LHCN-M2 (cell line): ENCODE results near the gene PSKH1. TPM values are rescaled to one million over a fixed set of nuclear protein-coding genes. Genes with fewer than 3 reads are reported as not detected.

Experiments used
- DNase-seq: peaks from one replicate; pipeline ENCODE4 v3.0.0-alpha.2; 2012; ENCODE audit warnings: low read depth
- total RNA-seq: library from RNA; depleted of rRNA; stranded (reverse); fragments of >200 nt; gene quantifications from 2 replicates; pipeline ENCODE4 v1.2.3, GENCODE V29; 2014

The PSKH1 gene
- total RNA-seq, 1 experiment from 2014 or later = 10.3 TPM

DNA sequence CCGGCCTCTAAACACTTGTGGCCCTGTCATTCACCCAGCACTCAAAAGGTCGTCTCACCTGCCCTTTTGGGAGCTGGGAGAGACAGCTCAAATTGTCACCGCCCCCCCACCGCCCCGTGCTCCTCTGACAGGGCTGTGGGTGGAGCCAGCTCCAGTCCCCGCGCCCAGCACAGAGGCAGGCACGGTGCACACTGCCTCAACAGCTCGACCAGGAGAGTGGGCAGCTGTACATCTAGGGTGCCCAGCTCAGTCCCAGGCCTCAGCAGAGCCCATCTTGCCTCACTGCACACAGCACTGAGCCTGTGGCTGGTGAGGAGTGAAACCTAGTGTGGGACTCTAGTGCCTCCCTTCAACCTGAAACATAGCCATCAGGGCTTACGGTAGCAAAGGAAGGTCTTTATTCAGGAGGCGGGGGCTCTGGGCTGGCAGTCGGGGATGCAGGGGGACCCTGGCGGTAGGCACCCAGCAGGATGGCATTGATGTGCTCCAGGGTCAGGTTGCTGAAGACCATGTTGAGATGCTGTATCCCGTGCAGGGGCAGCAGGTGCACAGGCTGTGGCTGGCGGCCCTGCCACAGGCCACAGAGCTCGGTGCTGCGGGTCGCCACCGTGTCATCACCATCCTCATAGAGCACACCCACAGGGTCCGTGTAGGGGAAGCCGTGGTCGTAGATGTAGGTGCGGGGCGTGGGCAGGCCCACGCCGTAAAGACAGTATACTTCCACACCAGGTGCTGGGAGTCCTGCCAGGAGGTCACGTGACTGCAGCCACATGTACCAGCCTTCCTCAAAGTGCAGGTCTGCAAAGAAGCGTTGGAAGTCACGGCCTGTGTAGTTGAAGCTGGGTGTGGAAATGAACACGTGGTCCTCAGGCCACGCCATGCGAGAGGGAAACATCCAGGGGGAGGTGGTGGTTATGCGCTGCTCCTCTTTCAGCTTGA is 46.7 kb downstream of the PSKH1 start:
- no peak for DNase-seq

- DNase-seq = no peak
These were observed 47.5 kb downstream of the PSKH1 start for GRCh38 chr16:67940446-67941089.

DNA sequence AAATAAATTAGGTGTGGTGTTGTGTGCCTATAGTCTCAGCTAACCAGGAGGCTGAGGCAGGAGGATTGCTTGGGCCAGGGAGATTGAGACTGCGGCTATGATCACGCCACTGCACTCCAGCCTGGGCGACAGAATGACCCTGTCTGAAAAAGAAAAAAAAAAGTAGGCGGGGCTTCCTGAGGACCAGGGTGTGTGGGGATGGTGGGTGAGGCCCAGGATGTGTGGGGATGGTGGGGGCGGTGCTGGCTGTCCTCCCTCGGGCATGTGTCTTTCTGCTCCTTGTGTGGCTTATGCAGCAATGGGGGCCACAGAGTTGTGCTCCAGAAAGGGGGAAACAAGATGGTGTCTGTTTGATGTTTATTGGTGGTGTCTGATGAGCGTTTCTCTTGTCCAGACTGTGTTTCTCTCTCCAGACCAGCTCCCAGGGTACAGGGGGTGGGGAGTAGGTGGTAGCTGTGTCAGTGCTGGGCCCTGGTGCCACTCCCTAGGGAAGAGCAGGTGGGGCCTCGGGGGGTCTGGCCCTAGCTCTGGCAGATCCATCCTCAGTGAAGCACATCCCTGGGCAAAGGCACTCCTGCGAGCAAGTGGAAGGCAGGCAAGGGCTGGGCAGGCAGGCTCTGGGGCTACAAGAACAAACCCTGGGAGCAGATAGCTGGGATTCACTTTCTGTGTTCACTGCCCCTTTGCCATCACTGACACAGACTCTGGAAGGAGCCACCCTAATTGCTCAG is 48.6 kb downstream of the PSKH1 start:
- DNase-seq = no peak

DNA sequence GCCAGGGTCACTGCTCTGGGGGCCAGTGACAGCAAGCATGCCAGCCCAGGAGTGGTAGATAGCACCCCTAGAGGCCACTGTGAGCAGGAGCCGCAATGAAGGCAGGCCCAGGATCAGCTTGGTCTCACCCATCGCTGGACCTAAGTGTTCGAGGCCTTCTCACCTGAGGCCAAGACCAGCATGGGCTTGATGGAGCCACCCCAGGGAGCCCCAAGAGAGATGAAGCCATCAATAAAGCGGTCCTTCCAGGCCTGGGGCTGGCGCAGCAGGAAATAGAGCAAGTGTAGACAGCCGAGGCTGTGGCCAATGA is 49.1 kb downstream of the PSKH1 start:
- peak; percentile 37 for DNase-seq

DNA sequence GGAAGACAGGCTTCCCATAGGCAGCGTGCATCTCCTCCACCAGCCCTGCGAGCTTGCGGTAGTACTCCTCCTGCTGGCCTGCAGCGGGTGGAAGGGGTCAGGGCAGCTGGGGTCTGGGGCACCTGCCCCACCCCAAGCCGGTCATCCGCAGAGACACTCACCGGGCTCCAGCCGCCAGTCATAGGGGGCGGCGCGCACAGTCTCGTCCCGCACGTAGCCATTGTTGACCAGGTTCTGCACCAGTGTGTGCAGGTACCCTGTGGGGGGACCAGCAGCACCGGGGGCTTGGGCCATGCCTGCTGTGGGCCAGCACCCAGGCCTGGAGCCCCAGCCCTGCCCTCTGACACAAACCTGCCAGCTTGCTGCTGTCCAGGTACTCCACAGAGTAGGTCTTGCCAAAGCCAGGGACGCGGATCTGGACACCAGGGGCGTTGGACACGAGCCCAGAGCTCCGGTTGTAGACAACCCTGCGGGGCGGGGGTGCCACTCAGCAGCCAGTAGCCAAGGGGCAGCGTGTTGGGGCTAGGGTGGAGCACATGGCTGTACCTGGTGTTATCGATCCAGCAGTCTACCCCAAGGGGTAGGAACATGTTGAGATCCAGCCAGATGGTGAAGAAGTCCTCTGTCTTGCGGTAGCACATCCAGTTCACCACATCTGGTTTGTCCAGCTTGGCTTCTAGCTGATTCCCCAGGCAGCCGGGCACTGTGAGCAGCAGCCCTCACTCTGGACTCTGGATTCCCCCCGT is 49.6 kb downstream of the PSKH1 start:
- no peak for DNase-seq

DNA sequence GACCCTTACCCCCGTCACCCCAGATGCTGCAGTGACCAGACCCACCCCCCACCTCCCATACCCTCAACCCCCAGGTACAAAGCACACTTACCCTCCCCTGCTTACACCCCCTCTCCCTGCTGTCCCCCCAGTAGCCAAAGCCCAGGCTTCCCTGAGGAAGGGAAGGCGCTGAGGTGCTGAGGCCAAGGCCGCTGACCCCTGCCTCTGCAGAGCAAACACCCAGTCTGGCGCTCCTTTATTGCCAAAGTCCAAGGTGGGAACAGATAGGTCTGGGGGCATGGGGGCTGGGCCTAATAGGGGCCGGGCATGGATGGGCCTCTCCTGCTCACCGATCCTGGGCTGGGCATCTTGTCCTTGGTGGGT is 50.2 kb downstream of the PSKH1 start:
- DNase-seq = no peak

- DNase-seq = no peak
These were observed 50.8 kb downstream of the PSKH1 start, which contains the start of gene LCAT for GRCh38 chr16:67943619-67944504. TSS of gene LCAT (minus strand) at chr16:67944120. CDS start at chr16:67944101, 19 bp downstream.

DNA sequence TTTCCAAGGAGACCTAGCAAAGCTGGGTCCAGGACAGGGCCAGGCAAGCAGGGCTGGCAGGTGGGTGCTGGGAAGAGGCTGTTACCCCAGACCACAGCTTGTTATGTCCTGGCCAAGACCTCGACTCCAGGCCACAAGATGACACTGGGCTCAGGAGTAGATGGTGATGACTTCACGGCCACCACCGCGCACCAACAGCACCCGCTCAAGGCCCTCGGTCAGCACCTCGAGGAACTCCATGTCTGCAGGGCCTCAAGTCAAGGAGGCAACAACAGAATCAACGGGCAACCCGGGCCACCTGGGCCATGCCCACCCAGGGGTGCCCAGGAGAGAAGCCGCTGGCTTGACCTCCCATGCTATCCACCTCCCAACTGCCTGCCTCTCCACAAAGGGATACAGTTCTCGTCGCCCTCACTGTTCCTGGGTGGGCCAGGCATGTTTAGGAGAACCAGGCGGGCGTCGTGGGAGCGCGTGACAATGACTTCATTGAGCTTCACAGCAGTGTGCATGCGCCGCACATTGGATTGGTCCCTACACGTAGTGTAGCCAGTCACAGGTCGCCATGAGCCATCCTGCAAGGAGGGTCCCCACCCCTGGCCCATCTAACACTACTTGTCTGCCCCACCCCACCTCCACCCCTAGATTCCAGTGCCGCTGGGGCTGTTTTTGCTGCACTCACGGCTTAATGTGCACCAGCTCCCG is 51.8 kb downstream of the PSKH1 start:
- no peak for DNase-seq

GRCh38 chr16:67945392-67945933 is 52.4 kb downstream of the PSKH1 start:
- DNase-seq = no peak

- no peak for DNase-seq
These were observed 53.1 kb downstream of the PSKH1 start for GRCh38 chr16:67946128-67946569.

- DNase-seq = no peak
These were observed 54.0 kb downstream of the PSKH1 start for GRCh38 chr16:67946966-67947558.

- no peak for DNase-seq
These were observed 55.0 kb downstream of the PSKH1 start for GRCh38 chr16:67948015-67948414.

- DNase-seq = no peak
These were observed 56.6 kb downstream of the PSKH1 start for GRCh38 chr16:67949645-67950044.

DNA sequence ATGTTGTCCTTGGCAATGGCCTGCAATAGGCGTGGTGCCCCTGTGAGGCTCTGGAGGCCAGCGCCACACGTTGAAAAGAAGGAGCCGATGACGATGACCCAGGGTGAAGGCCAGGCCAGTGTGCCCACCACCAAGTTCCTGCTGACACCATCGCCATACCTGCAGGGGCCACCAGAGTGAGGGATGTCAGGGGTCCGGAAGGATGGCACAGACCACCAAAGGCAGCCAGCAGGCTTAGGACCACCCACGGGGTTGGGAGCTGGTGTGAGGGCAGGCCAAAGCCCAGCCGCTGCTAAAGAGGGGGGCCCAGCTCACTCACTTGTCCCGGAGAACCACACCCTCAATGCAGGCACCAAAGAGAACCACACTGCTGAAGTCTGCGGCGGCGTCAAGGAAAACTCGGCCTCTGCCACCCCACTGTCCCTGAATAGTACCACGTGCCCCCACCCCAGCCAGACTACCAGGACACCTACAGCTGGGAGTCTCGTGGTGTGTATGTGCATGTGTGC is 57.3 kb downstream of the PSKH1 start:
- no peak for DNase-seq

DNA sequence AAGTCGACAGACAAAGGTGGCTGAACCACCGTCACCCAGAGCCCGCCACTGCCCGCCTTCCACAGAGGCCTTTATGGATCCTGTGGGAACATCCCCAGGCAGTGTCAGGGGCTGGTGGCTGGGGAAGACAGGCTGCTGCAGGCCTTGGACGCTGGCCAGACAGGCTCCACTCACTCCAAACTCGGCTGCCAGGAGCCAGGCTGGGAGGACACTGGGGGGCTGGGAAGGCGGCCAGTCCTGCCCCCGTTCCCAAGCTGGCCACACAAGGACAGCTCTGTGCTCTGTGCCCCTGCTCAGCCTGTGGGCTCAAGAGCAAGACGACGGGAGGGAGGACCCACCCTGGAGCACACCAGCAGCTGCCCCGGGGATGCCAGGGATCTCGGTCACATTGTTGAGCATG is 58.4 kb downstream of the PSKH1 start:
- no peak for DNase-seq

DNA sequence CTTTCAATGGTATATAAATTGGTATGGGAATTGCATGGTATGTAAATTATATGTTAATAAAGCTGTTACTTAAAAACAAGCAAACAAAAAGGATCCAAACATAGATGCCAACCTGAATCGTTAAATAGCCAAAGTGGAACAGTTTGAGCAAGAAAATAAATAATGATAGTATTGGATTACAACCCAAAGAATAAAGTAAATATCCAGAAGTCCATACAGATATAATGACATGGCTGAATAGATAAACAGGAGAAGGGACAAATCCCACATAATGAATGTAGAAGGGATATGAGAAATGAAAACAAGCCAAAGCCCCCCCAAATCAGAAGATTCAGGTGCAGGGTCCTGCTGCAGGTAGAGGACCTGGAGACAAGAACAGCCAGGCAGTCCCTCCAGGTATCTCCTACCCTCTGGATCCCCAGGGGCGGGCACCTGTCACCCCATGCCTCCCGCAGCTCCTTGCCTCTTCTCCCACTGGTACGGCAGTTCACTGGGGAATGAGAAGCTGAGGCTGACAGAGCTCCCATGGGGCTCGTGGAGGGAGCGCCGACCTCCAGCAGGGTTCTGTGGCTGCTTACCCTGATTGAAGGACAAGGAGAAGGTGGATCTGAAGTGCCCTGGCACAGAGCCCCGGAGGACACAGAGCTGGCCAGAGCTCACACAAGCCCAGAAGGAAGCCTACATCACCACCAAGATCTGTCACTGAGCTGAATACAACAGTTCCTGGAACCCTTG is 60.8 kb downstream of the PSKH1 start:
- no peak for DNase-seq

- no peak for DNase-seq
These were observed 61.6 kb downstream of the PSKH1 start for GRCh38 chr16:67954421-67955196.

- DNase-seq = no peak
These were observed 64.6 kb downstream of the PSKH1 start for GRCh38 chr16:67957622-67958021.
